GM21576 (cell line): ENCODE results near the gene HMG20A.

Experiments used
- ATAC-seq: cut with Tn5 transposase; IDR thresholded peaks from one replicate; pipeline ENCODE4 v1.9.1; 2021; ENCODE audit warnings: mild to moderate bottlenecking, moderate library complexity; ENCODE audit not compliant: unreplicated experiment

Gene HMG20A

GRCh38 chr15:77420610-77421369, at the start of gene HMG20A:
TSS of gene HMG20A (plus strand) at chr15:77420888. CDS start at chr15:77458408, 37,520 bp downstream.
- peak; percentile 41 for ATAC-seq

GRCh38 chr15:77371850-77372563, 48.7 kb upstream of the HMG20A start:
- ATAC-seq: no peak

- no peak for ATAC-seq
Observed at GRCh38 chr15:77373441-77373840, 47.2 kb upstream of the HMG20A start.

GRCh38 chr15:77375133-77375532, 45.6 kb upstream of the HMG20A start:
- ATAC-seq: no peak

GRCh38 chr15:77376770-77377169, 43.9 kb upstream of the HMG20A start:
- no peak for ATAC-seq

GRCh38 chr15:77380033-77380432, 40.7 kb upstream of the HMG20A start:
- no peak for ATAC-seq

- ATAC-seq: no peak
Observed at GRCh38 chr15:77384086-77384485, 36.6 kb upstream of the HMG20A start.

GRCh38 chr15:77384589-77385359, 35.9 kb upstream of the HMG20A start:
- ATAC-seq: no peak

- ATAC-seq: no peak
Observed at GRCh38 chr15:77386626-77387025, 34.1 kb upstream of the HMG20A start.

GRCh38 chr15:77387365-77388105, 33.2 kb upstream of the HMG20A start:
- ATAC-seq: no peak

- no peak for ATAC-seq
Observed at GRCh38 chr15:77391372-77391951, 29.2 kb upstream of the HMG20A start.

- no peak for ATAC-seq
Observed at GRCh38 chr15:77392762-77393470, 27.8 kb upstream of the HMG20A start.

- ATAC-seq: no peak
Observed at GRCh38 chr15:77393471-77393840, 27.2 kb upstream of the HMG20A start.

GRCh38 chr15:77395013-77395774, 25.5 kb upstream of the HMG20A start:
- no peak for ATAC-seq

GRCh38 chr15:77396692-77397091, 24.0 kb upstream of the HMG20A start:
- ATAC-seq: no peak

GRCh38 chr15:77398927-77399326, 21.8 kb upstream of the HMG20A start:
- ATAC-seq: no peak

GRCh38 chr15:77400258-77400657, 20.4 kb upstream of the HMG20A start:
- ATAC-seq: no peak

- no peak for ATAC-seq
Observed at GRCh38 chr15:77402740-77403379, 17.8 kb upstream of the HMG20A start.
